H1 (cell line): ENCODE data around the gene RBM10. TPM values are rescaled to one million over a fixed set of nuclear protein-coding genes. Genes with fewer than 3 reads are reported as not detected.

ENCODE experiments used
- CTCF ChIA-PET: fragments of 300-600 bp; sonication (Branson Sonifier 250); formaldehyde crosslinking; loops from one replicate; lab custom pipeline; 2021; ENCODE audit not compliant: partially characterized antibody; lab: Charles Lee
- POLR2A ChIA-PET: fragments of 300-600 bp; sonication (Branson Sonifier 250); formaldehyde crosslinking; loops from one replicate; lab custom pipeline; 2021; ENCODE audit warnings: inconsistent platforms; ENCODE audit not compliant: partially characterized antibody; lab: Charles Lee
- DNase-seq, 2 experiments: peaks; one replicate each; pipeline versions ENCODE4 v3.0.0 to v3.0.0-alpha.2; 2010 to 2022; ENCODE audit warnings: low spot score in 2 of 2, low read depth in 1 of 2, mixed read lengths in 1 of 2
- FAIRE-seq: peaks from 2 replicates; lab custom pipeline; 2011; peaks lifted over from hg19 to GRCh38; lab: Jason Lieb, UNC
- H2AFZ ChIP-seq: 2 replicates; pipeline ENCODE4 v1.8.1; 2012; ENCODE audit warnings: low read length, inconsistent platforms
- H2AK5ac ChIP-seq: 2 replicates; pipeline ENCODE4 v1.6.1; 2013; ENCODE audit warnings: low read depth, low read length
- H2BK120ac ChIP-seq: replicated peaks from 2 replicates; pipeline ENCODE3; 2013; ENCODE audit warnings: low read depth, low read length, inconsistent platforms
- H2BK12ac ChIP-seq: 2 replicates; pipeline ENCODE4 v1.6.1; 2013; ENCODE audit warnings: low read depth, low read length
- H2BK15ac ChIP-seq: 2 replicates; pipeline ENCODE4 v1.6.1; 2013; ENCODE audit warnings: low read length
- H2BK20ac ChIP-seq: 2 replicates; pipeline ENCODE4 v1.6.1; 2013; ENCODE audit warnings: low read length
- H2BK5ac ChIP-seq: 2 replicates; pipeline ENCODE4 v1.6.1; 2013; ENCODE audit warnings: low read depth, low read length
- H3K14ac ChIP-seq: 2 replicates; pipeline ENCODE4 v1.6.1; 2013; ENCODE audit warnings: inconsistent platforms; ENCODE audit not compliant: insufficient read length
- H3K18ac ChIP-seq: 2 replicates; pipeline ENCODE4 v1.6.1; 2013; ENCODE audit warnings: low read length; ENCODE audit errors: extremely low read depth
- H3K23ac ChIP-seq: 2 replicates; pipeline ENCODE4 v1.6.1; 2013; ENCODE audit warnings: inconsistent platforms; ENCODE audit not compliant: insufficient read length
- H3K23me2 ChIP-seq: 2 replicates; pipeline ENCODE4 v1.6.1; 2013; ENCODE audit warnings: low read depth, low read length
- H3K27ac ChIP-seq: 2 replicates; pipeline ENCODE4 v1.6.1; 2011; ENCODE audit warnings: low read depth, low read length, inconsistent platforms
- H3K27me3 ChIP-seq, 4 experiments: replicated peaks in 1 of 4; 1 replicate in 1 of 4; 2 replicates in 3 of 4; pipeline versions ENCODE4 v1.6.1 to v1.8.1; 2011 to 2013; ENCODE audit warnings: low read length in 3 of 4, mild to moderate bottlenecking in 3 of 4, inconsistent platforms in 2 of 4, mixed read lengths in 2 of 4, moderate library complexity in 1 of 4; ENCODE audit not compliant: control insufficient read depth in 3 of 4, insufficient read depth in 3 of 4; ENCODE audit errors: extremely low read depth in 1 of 4
- H3K36me3 ChIP-seq, 4 experiments: 2 replicates each; pipeline versions ENCODE4 v1.6.1 to v1.8.1; 2011 to 2013; ENCODE audit warnings: mild to moderate bottlenecking in 4 of 4, low read length in 3 of 4, moderate library complexity in 2 of 4, control low read depth in 1 of 4, inconsistent platforms in 1 of 4; ENCODE audit not compliant: insufficient read depth in 4 of 4, control insufficient read depth in 2 of 4
- H3K4ac ChIP-seq: replicated peaks from 2 replicates; pipeline ENCODE3; 2013; ENCODE audit warnings: low read length, low read depth, mixed read lengths, inconsistent platforms; ENCODE audit not compliant: insufficient read length
- H3K4me1 ChIP-seq, 4 experiments: replicated peaks in 1 of 4; 1 replicate in 1 of 4; 2 replicates in 3 of 4; pipeline versions ENCODE4 v1.6.1 to v1.8.1; 2011 to 2013; ENCODE audit warnings: low read length in 3 of 4, inconsistent platforms in 2 of 4, mixed read lengths in 1 of 4; ENCODE audit not compliant: insufficient read depth in 4 of 4, control insufficient read depth in 3 of 4
- H3K4me2 ChIP-seq, 2 experiments: 2 replicates each; pipeline versions ENCODE4 v1.6.1 to v1.8.1; 2011 to 2013; ENCODE audit warnings: low read depth in 2 of 2, low read length in 2 of 2, control low read depth in 1 of 2, inconsistent platforms in 1 of 2, mild to moderate bottlenecking in 1 of 2; ENCODE audit not compliant: insufficient read depth in 1 of 2
- H3K4me3 ChIP-seq, 4 experiments: fragments of 200-600, 300-600 bp in 1 of 4; sonication (generic), shearing (Covaris generic), sonication (Bioruptor Twin) in 1 of 4; 2 replicates each; pipeline versions ENCODE4 v1.5.1 to v1.8.1; 2011 to 2016; ENCODE audit warnings: low read length in 4 of 4, low read depth in 3 of 4, control low read depth in 2 of 4, inconsistent platforms in 2 of 4, mild to moderate bottlenecking in 2 of 4, mixed read lengths in 1 of 4, moderate library complexity in 1 of 4; ENCODE audit not compliant: insufficient read depth in 2 of 4; ENCODE audit errors: extremely low read depth in 1 of 4
- H3K56ac ChIP-seq: replicated peaks from 2 replicates; pipeline ENCODE3; 2013; ENCODE audit warnings: low read depth, mild to moderate bottlenecking, mixed read lengths, low read length, inconsistent platforms; ENCODE audit not compliant: insufficient read length
- H3K79me1 ChIP-seq: 2 replicates; pipeline ENCODE4 v1.6.1; 2013; ENCODE audit warnings: low read depth, low read length, control low read depth
- H3K79me2 ChIP-seq, 2 experiments: 2 replicates each; pipeline versions ENCODE4 v1.6.1 to v1.8.1; 2012 to 2013; ENCODE audit warnings: low read length in 2 of 2, mild to moderate bottlenecking in 2 of 2, inconsistent platforms in 1 of 2; ENCODE audit not compliant: insufficient read depth in 2 of 2, control insufficient read depth in 1 of 2
- H3K9ac ChIP-seq, 4 experiments: replicated peaks in 1 of 4; 1 replicate in 1 of 4; 2 replicates in 3 of 4; pipeline versions ENCODE4 v1.6.1 to v1.8.1; 2011 to 2013; ENCODE audit warnings: low read depth in 3 of 4, low read length in 3 of 4, control low read depth in 2 of 4, mild to moderate bottlenecking in 2 of 4, moderate library complexity in 2 of 4, inconsistent platforms in 1 of 4; ENCODE audit errors: extremely low read depth in 1 of 4
- H3K9me3 ChIP-seq, 2 experiments: 2 replicates each; pipeline versions ENCODE4 v1.6.1 to v1.8.1; 2012 to 2013; ENCODE audit warnings: mild to moderate bottlenecking in 2 of 2, moderate library complexity in 2 of 2, control low read depth in 1 of 2, inconsistent platforms in 1 of 2, low read depth in 1 of 2, low read length in 1 of 2, mixed read lengths in 1 of 2; ENCODE audit not compliant: insufficient read depth in 2 of 2
- H4K20me1 ChIP-seq, 2 experiments: replicated peaks in 1 of 2; 2 replicates each; pipeline versions ENCODE3 to v1.8.1; 2011 to 2013; ENCODE audit warnings: inconsistent platforms in 2 of 2, low read length in 2 of 2, mild to moderate bottlenecking in 1 of 2; ENCODE audit not compliant: insufficient read depth in 2 of 2, control insufficient read depth in 1 of 2
- H4K5ac ChIP-seq: 2 replicates; pipeline ENCODE4 v1.6.1; 2013; ENCODE audit warnings: low read length, low read depth, mixed read lengths, inconsistent platforms; ENCODE audit not compliant: insufficient read length
- H4K8ac ChIP-seq: 2 replicates; pipeline ENCODE4 v1.8.0; 2013; ENCODE audit warnings: mild to moderate bottlenecking, moderate library complexity, low read length, inconsistent platforms; ENCODE audit not compliant: insufficient read depth; ENCODE audit errors: extremely low read depth
- H4K91ac ChIP-seq: replicated peaks from 2 replicates; pipeline ENCODE3; 2013; ENCODE audit warnings: low read length, mixed read lengths, inconsistent platforms; ENCODE audit not compliant: insufficient read length
- ATF3 ChIP-seq: IDR thresholded peaks from 2 replicates; pipeline ENCODE4 v1.6.1; 2011; ENCODE audit warnings: low read depth, mild to moderate bottlenecking, low read length; ENCODE audit not compliant: insufficient read depth
- CEBPB ChIP-seq: IDR thresholded peaks from 2 replicates; pipeline ENCODE4 v1.6.1; 2012; ENCODE audit warnings: low read depth, low read length
- CHD1 ChIP-seq: IDR thresholded peaks from 2 replicates; pipeline ENCODE4 v1.6.1; 2012; ENCODE audit warnings: low read depth, low read length, improper control_type of control experiment
- CTBP2 ChIP-seq: IDR thresholded peaks from 2 replicates; pipeline ENCODE4 v1.7.0; 2011; ENCODE audit warnings: borderline replicate concordance, mild to moderate bottlenecking, moderate library complexity, mixed read lengths, low read length; ENCODE audit not compliant: insufficient read depth, insufficient read length
- FOSL1 ChIP-seq: IDR thresholded peaks from 2 replicates; pipeline ENCODE4 v1.6.1; 2011; ENCODE audit warnings: mild to moderate bottlenecking, low read depth, low read length, moderate library complexity; ENCODE audit not compliant: insufficient read depth
- NANOG ChIP-seq: IDR thresholded peaks from 2 replicates; pipeline ENCODE4 v1.6.1; 2011; ENCODE audit warnings: low read length, low read depth, mild to moderate bottlenecking, inconsistent platforms; ENCODE audit not compliant: insufficient read depth, poor library complexity, severe bottlenecking
- POLR2AphosphoS5 ChIP-seq: IDR thresholded peaks from 2 replicates; pipeline ENCODE4 v1.6.1; 2011; ENCODE audit warnings: low read depth, low read length
- SIX5 ChIP-seq: IDR thresholded peaks from 2 replicates; pipeline ENCODE4 v1.6.1; 2011; ENCODE audit warnings: mild to moderate bottlenecking, low read depth, low read length
- SRF ChIP-seq: IDR thresholded peaks from 2 replicates; pipeline ENCODE4 v1.6.1; 2011; ENCODE audit warnings: mild to moderate bottlenecking, low read depth, low read length, moderate library complexity
- TAF7 ChIP-seq: optimal IDR thresholded peaks from 2 replicates; pipeline ENCODE3; 2011; ENCODE audit warnings: low read depth, mild to moderate bottlenecking, inconsistent platforms, low read length, moderate library complexity, borderline replicate concordance
- ZNF274 ChIP-seq: IDR thresholded peaks from 2 replicates; pipeline ENCODE4 v1.7.0; 2012; ENCODE audit warnings: low read length, borderline replicate concordance; ENCODE audit errors: extremely low read depth
- WGBS, 2 experiments: shearing (Covaris generic) in 1 of 2; methylation state at CpG; one replicate each; pipeline versions ENCODE4 v1.1.6 to v1.1.7; 2013 to 2015; ENCODE audit warnings: low lambda C conversion rate in 2 of 2, mixed read lengths in 2 of 2, inconsistent platforms in 1 of 2, low coverage in 1 of 2, missing lambda C conversion rate in 1 of 2; ENCODE audit not compliant: insufficient replicate concordance in 2 of 2, insufficient coverage in 1 of 2, insufficient read length in 1 of 2; ENCODE audit errors: extremely low coverage in 1 of 2, missing lambda C conversion rate in 1 of 2; 5-methylcytosine and 5-hydroxymethylcytosine counted together
- polyA plus RNA-seq, 7 experiments: library from polyadenylated mRNA; depleted of rRNA in 3 of 7; stranded (reverse) in 5 of 7; unstranded in 2 of 7; fragments of >200 nt in 5 of 7; fragments of 200-250 nt in 2 of 7; gene quantifications; 1 replicate in 5 of 7; 2 replicates in 1 of 7; 4 replicates in 1 of 7; pipeline versions ENCODE4 v1.2.1 to v1.2.3, GENCODE V29; 2011 to 2013; ENCODE audit warnings: missing spikeins in 2 of 7, mixed read lengths in 2 of 7
- total RNA-seq: library from RNA; stranded (reverse); fragmentation: NEBNext Ultra II Directional; extraction: Animal tissue kit (Norgen Biotek cat#: 25700); gene quantifications from 2 replicates; pipeline ENCODE4 v1.2.1, GENCODE V29; 2021

RBM10 gene
- total and polyA plus RNA-seq, 2 of the 8 experiments (the other 6 are each of a cell fraction or from before 2014, with no cell fraction given), result 35.7 to 64.0 TPM

DNA sequence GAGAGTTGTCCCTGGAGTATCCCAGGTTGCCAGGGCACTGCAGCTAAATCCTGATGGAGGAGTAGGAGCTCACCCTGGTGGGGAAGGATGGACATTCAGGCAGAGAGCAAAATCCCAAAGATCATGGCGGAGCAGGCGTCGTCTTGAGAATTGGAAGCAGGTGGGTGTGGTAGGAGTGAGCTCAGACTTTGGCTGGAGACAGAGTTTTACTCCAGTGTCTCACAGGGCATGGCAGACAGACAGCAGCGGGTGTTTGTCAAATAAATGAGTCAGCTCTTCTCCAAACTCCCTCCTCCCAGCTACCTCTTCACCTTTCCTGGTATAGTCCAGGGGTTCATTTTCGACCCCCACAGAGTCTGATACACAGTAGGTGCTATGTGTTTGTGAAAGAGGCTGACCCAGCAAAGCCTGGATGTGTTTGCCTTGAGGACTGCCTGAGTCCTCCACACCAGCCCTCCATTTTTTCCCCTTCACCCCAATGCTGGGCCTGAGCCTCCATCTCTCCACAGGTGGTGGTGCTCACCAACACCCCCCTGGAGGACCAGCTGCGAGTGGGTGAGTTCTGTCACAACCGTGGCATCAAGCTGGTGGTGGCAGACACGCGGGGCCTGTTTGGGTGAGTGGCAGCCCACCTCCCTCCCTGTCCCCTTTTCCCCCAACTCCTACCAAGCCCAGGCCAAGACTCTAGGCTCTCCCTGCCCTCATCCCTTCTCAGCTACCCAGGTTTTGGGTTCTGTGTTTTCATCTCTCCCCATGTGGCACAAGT is 55.5 kb downstream of the RBM10 start:
- peaks cover 11 to 36% of the 10 kb centered on the region in 2 experiments; a peak in 3 of 4 replicates for H3K79me2 ChIP-seq

More for the DNA sequence above, 55.5 kb downstream of the RBM10 start:
- H4K20me1 ChIP-seq, result peaks cover 6 to 39% of the 10 kb centered on the region in 2 experiments
- H3K9ac ChIP-seq, result no peak overlapping the region
- no peak overlapping the region for H2BK12ac ChIP-seq
- no peak overlapping the region for H3K23ac ChIP-seq
- no peak overlapping the region for H2BK20ac ChIP-seq
- no peak overlapping the region for H3K4ac ChIP-seq
- no peak overlapping the region for H2AK5ac ChIP-seq
- ChIA-PET CTCF (interaction anchor here (0.6 to 1.5 kb wide), 6 partner anchors 44 to 185 kb away, joined by 3 to 4 read pairs (median 4); no protein-coding TSS in a partner anchor), POLR2A (interaction anchor here (0.8 to 3.8 kb wide), 10 partner anchors 8 to 117 kb away, joined by 3 to 20 read pairs (median 3); partner anchors contain the start of genes NDUFB11 and RBM10)
- H3K56ac ChIP-seq, result no peak overlapping the region
- no peak overlapping the region for H2AFZ ChIP-seq
- WGBS, 2 experiments, result 80% methylated on average over 7 of the region's 9 CpGs; no CpG with 5 or more reads in 1 of the 2 experiments
- H3K18ac ChIP-seq, result no peak overlapping the region
- no peaks in the 10 kb centered on the region for H3K27me3 ChIP-seq
- H2BK120ac ChIP-seq, result no peak overlapping the region
- H2BK15ac ChIP-seq, result no peak overlapping the region
- no peaks in the 10 kb centered on the region for H3K9me3 ChIP-seq
- H3K27ac ChIP-seq, result no peak overlapping the region
- H3K4me1 ChIP-seq, result peaks cover 0 to 9% (median 6%) of the 10 kb centered on the region in 4 experiments; a peak in 5 of 7 replicates
- peaks cover 36 to 83% (median 69%) of the 10 kb centered on the region in 4 experiments for H3K36me3 ChIP-seq
- H3K4me2 ChIP-seq, result no peak overlapping the region
- no peak overlapping the region for H4K8ac ChIP-seq
- no peak overlapping the region for H3K4me3 ChIP-seq
- H3K79me1 ChIP-seq, result peaks cover 6% of the 10 kb centered on the region; the same call in 1 of the 2 replicates
- FAIRE-seq, result no peak
- no peak overlapping the region for H2BK5ac ChIP-seq
- TF ChIP-seq ATF3 (no peak), NANOG (no peak), CHD1 (no peak), CEBPB (no peak), CTBP2 (no peak), ZNF274 (no peak), TAF7 (no peak), FOSL1 (no peak), SRF (no peak), SIX5 (no peak), POLR2AphosphoS5 (no peak)
- H4K5ac ChIP-seq, result no peak overlapping the region
- no peaks in the 10 kb centered on the region for H3K23me2 ChIP-seq
- H3K14ac ChIP-seq, result no peak overlapping the region
- no peak for DNase-seq
- no peak overlapping the region for H4K91ac ChIP-seq
